HG03097 (cell line): ENCODE data around the gene ZNF362.

Experiments used
- ATAC-seq: cut with Tn5 transposase; IDR thresholded peaks from one replicate; pipeline ENCODE4 v1.9.1; 2021; ENCODE audit not compliant: unreplicated experiment, low FRiP score

The ZNF362 gene

DNA sequence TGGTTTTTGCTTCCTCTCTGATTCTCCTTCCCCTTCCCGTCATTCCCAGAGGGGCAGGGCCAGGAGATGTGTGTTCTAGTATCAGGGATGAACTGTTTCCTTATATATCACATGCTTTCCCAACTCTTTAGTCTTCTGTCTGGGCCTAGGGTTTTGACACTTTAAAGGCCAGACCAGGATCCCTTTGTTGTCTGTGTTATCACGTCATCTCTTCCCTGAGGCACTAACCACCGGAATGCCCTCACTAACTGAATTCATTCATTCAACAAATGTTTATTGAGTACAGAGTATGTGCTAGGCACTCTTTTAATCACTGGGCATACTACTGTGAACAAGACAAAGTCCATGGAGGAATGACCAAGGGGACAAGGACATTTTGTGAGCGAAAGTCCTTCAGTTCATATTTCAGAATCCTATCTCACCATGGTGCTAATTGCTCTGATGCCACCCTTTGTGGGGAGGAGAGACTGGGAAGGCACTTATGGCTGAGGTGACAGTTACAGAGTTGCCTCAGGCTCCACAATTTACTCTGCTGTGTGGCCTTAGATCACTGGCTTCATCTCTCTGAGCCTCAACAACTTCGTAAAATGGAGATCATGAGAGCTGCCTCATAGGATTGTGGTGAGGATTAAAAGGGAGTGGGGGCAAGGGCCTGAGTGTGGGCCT, 12.0 kb upstream of the ZNF362 start:
- ATAC-seq = no peak

GRCh38 chr1:33244809-33245186, 11.5 kb upstream of the ZNF362 start:
- ATAC-seq = no peak

- no peak for ATAC-seq
Observed at GRCh38 chr1:33246171-33246570, 10.1 kb upstream of the ZNF362 start.

DNA sequence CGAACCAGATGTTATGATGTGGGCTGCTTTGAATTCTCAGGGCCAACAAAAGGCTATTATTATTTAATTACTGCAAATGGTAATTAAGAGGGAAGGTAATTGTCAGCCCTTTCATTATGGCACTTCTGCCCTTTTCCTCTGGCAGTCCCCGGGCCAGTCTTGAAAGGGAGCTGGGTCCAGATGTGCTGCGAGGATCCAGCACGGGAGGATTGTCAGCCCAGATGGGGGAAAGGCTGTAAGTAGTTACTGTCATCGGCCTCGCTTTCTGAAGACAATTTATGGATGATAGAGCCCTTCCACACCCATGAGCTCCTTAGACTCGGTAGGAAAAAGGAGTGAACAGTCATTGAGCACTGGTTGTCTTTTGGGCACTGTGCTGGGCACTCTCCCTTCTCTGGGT, 8.7 kb upstream of the ZNF362 start:
- no peak for ATAC-seq

- ATAC-seq = no peak
Observed at GRCh38 chr1:33248244-33248643, 8.0 kb upstream of the ZNF362 start.

DNA sequence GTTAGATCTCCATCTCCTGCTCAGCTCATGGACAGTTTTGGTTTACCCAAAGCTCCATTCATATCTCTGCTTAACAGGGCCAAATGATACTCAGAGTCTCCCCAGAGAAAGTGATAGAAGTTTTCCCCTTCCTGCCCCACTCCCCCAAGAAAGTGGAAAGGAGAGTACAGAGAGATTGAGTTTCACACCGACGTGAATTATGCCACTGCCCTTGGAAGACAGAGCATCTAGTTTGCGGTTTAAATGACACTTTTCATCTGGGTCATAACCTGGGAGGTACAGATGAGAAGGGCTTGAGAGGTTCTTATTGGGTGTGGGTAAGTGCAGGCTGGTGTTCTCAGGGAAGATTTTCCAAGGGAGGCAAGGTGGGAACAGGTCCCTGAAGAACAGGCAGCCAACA, 6.9 kb upstream of the ZNF362 start:
- no peak for ATAC-seq

DNA sequence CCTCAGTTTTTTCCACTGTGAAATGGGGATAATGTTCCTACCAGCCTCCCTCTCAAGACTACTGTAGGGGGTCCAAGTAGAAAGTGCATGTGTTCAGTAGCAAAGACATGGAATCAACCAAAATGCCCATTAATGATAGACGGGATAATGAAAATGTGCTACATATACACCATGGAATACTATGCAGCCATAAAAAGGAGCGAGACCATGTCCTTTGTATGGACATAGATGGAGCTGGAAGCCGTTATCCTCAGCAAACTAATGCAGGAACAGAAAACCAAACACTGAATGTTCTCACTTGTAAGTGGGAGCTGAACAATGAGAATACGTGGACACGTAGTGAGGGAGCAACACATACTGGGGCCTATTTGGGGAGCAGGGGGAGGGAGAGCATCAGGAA, 6.1 kb upstream of the ZNF362 start:
- no peak for ATAC-seq

DNA sequence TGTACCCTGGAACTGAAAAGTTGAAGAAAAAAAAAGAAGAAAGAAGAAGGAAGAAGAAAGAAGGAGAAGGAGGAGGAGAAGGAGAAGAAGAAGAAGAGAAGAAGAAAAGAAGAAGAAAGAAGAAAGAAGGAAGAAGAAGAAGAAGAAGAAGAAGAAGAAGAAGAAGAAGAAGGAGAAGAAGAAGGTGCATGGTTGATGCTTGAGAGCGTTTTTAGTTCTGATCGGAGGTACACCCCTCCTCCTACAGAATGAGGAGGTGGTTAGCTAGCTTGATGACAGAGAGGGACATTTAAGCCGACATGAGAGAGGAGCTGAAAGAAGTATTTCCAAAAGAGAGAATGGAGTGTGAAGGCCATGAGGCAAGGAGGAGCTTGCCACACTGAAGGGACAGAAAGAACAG, 5.6 kb upstream of the ZNF362 start:
- ATAC-seq = no peak

DNA sequence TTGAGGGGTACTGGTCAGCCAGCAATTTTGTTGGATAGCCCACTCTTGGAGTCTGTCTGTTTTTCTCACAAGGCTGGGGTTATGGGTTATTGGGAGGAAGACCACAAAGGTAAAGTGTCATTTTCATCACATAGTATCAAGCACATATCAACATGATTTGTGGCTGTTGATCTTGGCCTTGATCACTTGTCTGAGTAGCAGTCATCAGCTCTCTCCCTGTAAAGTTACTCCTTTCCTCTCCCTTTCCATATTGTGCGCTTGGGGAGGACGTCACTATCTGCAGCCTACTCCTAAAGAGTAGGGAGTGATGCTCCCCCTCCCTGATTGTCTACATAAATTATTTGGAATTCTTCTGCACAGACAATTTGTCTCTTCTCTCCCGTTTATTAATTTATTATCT, 1.8 kb upstream of the ZNF362 start:
- no peak for ATAC-seq

GRCh38 chr1:33255347-33256220, 708 bp upstream of the ZNF362 start:
- ATAC-seq = no peak

DNA sequence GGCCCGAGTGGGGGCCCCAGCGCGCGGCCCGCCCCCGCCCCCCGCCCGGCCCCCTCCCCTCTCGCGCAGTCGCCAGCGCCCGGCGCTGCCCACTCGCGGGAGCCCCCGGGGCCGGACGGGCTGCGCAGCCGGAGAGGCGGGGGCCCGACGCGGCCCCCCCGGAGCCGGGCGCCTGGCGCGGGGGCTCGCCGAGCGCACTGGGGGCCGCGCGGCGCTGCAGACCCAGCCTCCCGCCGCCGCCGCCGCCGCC, 146 bp upstream of the ZNF362 start:
- no peak for ATAC-seq

- no peak for ATAC-seq
Observed at GRCh38 chr1:33257207-33257771, 997 bp downstream of the ZNF362 start.

GRCh38 chr1:33257772-33258712, 1.8 kb downstream of the ZNF362 start:
- no peak for ATAC-seq

DNA sequence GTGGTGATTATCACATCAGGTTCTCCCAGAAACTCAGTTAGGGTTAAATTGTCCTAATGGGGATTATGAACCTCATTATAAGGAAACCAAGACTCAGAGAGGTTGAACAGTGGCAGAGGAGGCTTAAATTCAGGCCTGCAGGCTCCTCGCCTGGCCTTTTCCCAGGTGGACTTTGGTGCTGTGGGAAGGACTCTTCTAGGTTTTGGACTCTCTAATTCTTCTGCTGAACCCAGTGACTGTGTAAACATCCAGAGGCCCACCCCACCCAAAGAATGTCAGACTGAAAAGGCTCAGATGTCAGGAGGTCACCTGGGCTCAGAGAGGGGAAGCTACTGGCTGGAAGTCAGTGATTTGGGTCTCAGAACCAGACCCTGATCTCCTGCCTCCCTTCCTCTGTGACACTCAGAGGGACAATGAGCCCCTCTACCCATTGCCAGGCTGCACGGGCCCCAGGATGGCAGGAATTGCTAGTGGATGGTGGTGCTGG, 2.5 kb downstream of the ZNF362 start:
- ATAC-seq = no peak

- ATAC-seq = no peak
Observed at GRCh38 chr1:33259879-33260278, 3.6 kb downstream of the ZNF362 start.

- ATAC-seq = no peak
Observed at GRCh38 chr1:33260439-33260838, 4.1 kb downstream of the ZNF362 start.

DNA sequence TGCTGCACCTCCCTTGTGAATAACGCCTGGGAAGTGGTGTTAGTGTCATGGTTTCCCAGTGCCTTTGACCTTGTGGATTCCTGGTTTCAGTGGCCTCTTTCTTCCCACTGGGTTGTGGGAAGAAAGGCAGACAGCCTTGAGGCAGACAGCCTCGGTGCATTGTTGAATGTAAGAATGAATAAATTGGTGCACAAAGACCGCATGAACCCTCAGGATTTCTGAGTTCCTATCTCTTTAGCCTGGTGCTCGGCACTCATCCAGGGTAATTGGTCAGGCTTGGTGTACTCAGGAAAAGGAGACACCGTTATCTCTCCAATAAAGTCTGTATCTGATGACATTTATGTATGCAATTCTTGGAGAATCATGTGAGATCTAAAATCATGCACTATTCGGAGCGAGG, 5.1 kb downstream of the ZNF362 start:
- ATAC-seq = no peak

DNA sequence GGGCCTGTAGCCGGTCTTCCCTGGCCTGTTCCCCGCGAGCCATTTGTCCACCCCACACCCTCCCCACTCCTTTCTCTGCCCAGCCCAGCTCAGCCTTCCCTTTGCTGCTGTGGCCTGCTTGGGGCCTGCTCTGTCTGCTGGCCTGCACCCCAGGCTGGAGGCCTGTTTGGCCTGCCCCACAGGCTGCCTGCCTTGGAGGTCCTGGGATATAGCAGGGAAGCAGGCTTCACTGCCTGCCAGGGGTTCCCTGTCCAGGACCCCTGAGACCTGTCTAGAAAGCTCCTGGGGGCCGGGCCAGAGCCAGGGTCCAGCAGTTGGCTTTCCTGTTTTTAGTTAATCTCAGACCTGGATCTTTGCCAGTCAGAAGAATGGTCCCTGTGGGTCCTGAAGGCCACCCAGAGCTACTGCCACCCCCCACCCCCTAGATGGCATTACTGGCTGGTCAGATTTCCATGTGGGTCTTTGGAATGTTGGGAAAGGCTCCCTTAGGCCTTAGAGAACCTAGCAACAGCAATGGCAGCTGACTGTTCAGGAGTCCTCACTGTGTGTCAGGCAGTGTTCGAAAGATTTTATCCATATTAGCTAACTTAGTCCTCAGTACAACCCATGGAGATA, 7.7 kb downstream of the ZNF362 start:
- no peak for ATAC-seq

DNA sequence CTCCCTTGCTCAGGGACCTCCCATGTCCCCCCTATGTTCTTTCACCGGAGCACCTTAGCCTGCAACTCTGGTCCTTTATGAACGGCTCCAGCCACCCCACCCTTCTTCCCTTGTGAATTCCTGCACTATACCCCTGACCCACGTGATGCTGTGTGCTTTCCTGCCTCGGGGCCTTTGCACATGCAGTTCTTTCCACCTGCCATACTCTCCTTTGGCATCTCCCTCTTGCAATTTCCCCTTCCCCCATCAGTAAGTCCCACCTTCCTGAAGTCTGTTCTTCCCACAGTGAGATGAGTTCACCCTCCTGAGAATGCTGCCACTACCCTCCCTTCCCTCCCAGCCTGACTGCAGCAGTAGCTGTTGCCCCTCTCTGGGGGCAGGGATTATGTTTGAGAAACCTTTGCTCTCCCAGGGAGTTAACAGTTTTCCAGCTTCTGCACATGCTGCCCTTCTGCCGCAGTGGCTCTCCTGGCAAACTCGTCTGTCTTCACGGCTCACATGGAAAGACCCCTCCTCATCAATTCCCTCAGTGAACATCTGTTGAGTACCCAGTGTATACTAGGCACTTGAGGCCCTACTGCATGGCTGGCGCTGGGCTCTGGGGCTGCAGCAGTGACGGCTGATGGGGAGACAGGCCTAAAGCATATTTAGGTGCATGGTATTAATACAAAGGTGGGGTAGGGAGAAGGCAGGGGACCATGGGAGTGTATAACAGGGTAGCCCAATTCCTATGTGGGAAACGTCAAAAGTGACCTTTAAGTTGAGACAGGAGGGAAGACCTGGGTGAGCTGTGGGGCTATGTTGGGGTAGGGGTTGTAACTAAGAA, 9.7 kb downstream of the ZNF362 start:
- no peak for ATAC-seq

- ATAC-seq = no peak
Observed at GRCh38 chr1:33266766-33267165, 10.5 kb downstream of the ZNF362 start.
